Right cardiac atrium (tissue), 5 donors: Measurements from ENCODE around the gene USP25. TPM values are rescaled to one million over a fixed set of nuclear protein-coding genes. Genes with fewer than 3 reads are reported as not detected.

Experiments
- ATAC-seq, 2 donors: fragments of 200-7000 bp; cut with Tn5 transposase; one replicate each; pipeline versions ENCODE4 v1.8.0 to v1.9.1; 2020; ENCODE audit warnings: moderate library complexity in 2 of 2, mild to moderate bottlenecking in 1 of 2
- DNase-seq, 3 donors: peaks; one replicate each; pipeline ENCODE4 v3.0.0-alpha.2; 2020
- H3K27ac ChIP-seq: one replicate; pipeline ENCODE4 v1.5.1; 2013; ENCODE audit warnings: mild to moderate bottlenecking, low read length, control low read depth, moderate library complexity
- H3K27me3 ChIP-seq: one replicate; pipeline ENCODE4 v1.6.1; 2013; ENCODE audit not compliant: control insufficient read depth, insufficient read depth
- H3K4me1 ChIP-seq: one replicate; pipeline ENCODE4 v1.6.1; 2013; ENCODE audit warnings: low read length; ENCODE audit not compliant: control insufficient read depth, insufficient read depth
- H3K4me3 ChIP-seq: one replicate; pipeline ENCODE4 v1.5.1; 2013; ENCODE audit warnings: low read length, control low read depth
- H3K9me3 ChIP-seq: one replicate; pipeline ENCODE4 v1.6.1; 2013; ENCODE audit warnings: low read length; ENCODE audit not compliant: control insufficient read depth
- WGBS: extraction: QIAGEN DNeasy Blood & Tissue Kit; methylation state at CpG from one replicate; pipeline ENCODE4 v1.1.7; 2013; 5-methylcytosine and 5-hydroxymethylcytosine counted together
- intact Hi-C, 4 donors: fragments of 100-400 bp; cut with DNase I; formaldehyde crosslinking; loops; one replicate each; pipeline versions ENCODE4 v1.11.0 to v1.14.0; 2022 to 2023
- polyA plus RNA-seq: library from polyadenylated mRNA; stranded (reverse); fragments of 200-250 nt; gene quantifications from one replicate; pipeline ENCODE4 v1.2.3, GENCODE V29; 2013
- total RNA-seq, 4 donors: library from RNA; stranded (reverse); fragmentation: NEBNext Ultra II Directional; extraction: Animal tissue kit (Norgen Biotek cat#: 25700); gene quantifications; one replicate each; pipeline ENCODE4 v1.2.1, GENCODE V29; 2021
- donor health status: healthy with polysubstance abuse.
- donor health status: DM: no; HTN: yes; CAD: no.
- donor health status: DM: no; HTN: no; CAD: no.
- donor health status: DM: no; HTN: yes; CAD: no; lungs with severe emphysema.
- donor health status: DM: yes; HTN: yes; CAD: no.

USP25 gene
- total and polyA plus RNA-seq, 5 donors: 31.5 to 60.6 (median 48.7) TPM

GRCh38 chr21:15809065-15809464, 79.3 kb downstream of the USP25 start:
- H3K4me1 ChIP-seq: no peaks in the 10 kb centered on the region
- H3K4me3 ChIP-seq: no peak overlapping the region
- H3K9me3 ChIP-seq: no peaks in the 10 kb centered on the region
- H3K27me3 ChIP-seq: no peaks in the 10 kb centered on the region
- WGBS: 92% methylated on average over 7 of the region's 7 CpGs
- H3K27ac ChIP-seq: no peak overlapping the region
- ATAC-seq: no peak
- intact Hi-C loops: no loop called here
- DNase-seq: no peak

GRCh38 chr21:15809818-15810217, 80.0 kb downstream of the USP25 start:
- 79% methylated on average over 3 of the region's 3 CpGs for WGBS
- Histone ChIP-seq H3K27me3 (no peaks in the 10 kb centered on the region), H3K4me3 (no peak overlapping the region), H3K27ac (no peak overlapping the region), H3K4me1 (no peaks in the 10 kb centered on the region), H3K9me3 (no peaks in the 10 kb centered on the region)
- ATAC-seq (no peak), DNase-seq (no peak)
- intact Hi-C loops: no loop called here

- DNase-seq (no peak), ATAC-seq (no peak)
- intact Hi-C loops: no loop called here
- no peaks in the 10 kb centered on the region for H3K9me3 ChIP-seq
- H3K4me1 ChIP-seq: no peaks in the 10 kb centered on the region
- no peak overlapping the region for H3K27ac ChIP-seq
- H3K4me3 ChIP-seq: no peak overlapping the region
- no peaks in the 10 kb centered on the region for H3K27me3 ChIP-seq
- 98% methylated on average over 3 of the region's 3 CpGs for WGBS
Measured at GRCh38 chr21:15815285-15815684, 85.5 kb downstream of the USP25 start.

- H3K27ac ChIP-seq: no peak overlapping the region
- H3K9me3 ChIP-seq: no peaks in the 10 kb centered on the region
- H3K27me3 ChIP-seq: no peaks in the 10 kb centered on the region
- no peaks in the 10 kb centered on the region for H3K4me1 ChIP-seq
- no peak for ATAC-seq
- intact Hi-C loops: loop anchor here in 1 of 4 donors (10.0 kb wide), 1 partner anchor 86 kb away; no protein-coding TSS in a partner anchor
- no peak overlapping the region for H3K4me3 ChIP-seq
- no peak for DNase-seq
Measured at GRCh38 chr21:15820327-15820726, 90.5 kb downstream of the USP25 start.

GRCh38 chr21:15820852-15821379, 91.1 kb downstream of the USP25 start:
- WGBS: 94% methylated on average over 3 of the region's 3 CpGs
- DNase-seq (no peak), ATAC-seq (no peak)
- H3K27me3 ChIP-seq: no peaks in the 10 kb centered on the region
- no peak overlapping the region for H3K27ac ChIP-seq
- H3K4me1 ChIP-seq: no peaks in the 10 kb centered on the region
- no peak overlapping the region for H3K4me3 ChIP-seq
- intact Hi-C loops: loop anchor here in 1 of 4 donors (10.0 kb wide), 1 partner anchor 86 kb away; no protein-coding TSS in a partner anchor
- H3K9me3 ChIP-seq: no peaks in the 10 kb centered on the region

- no peak for DNase-seq
- Histone ChIP-seq H3K4me3 (no peak overlapping the region), H3K27ac (no peak overlapping the region), H3K9me3 (no peaks in the 10 kb centered on the region), H3K27me3 (no peaks in the 10 kb centered on the region), H3K4me1 (no peaks in the 10 kb centered on the region)
- intact Hi-C loops: loop anchor here in 1 of 4 donors (10.0 kb wide), 1 partner anchor 89 kb away; no protein-coding TSS in a partner anchor
- ATAC-seq: no peak
- 90% methylated on average over 4 of the region's 4 CpGs for WGBS
Measured at GRCh38 chr21:15823486-15824150, 93.8 kb downstream of the USP25 start.

GRCh38 chr21:15825700-15826099, 95.9 kb downstream of the USP25 start:
- no peak overlapping the region for H3K4me3 ChIP-seq

GRCh38 chr21:15826147-15826780, 96.5 kb downstream of the USP25 start:
- Histone ChIP-seq H3K27ac (no peak overlapping the region), H3K9me3 (no peaks in the 10 kb centered on the region), H3K4me3 (no peak overlapping the region), H3K4me1 (no peaks in the 10 kb centered on the region), H3K27me3 (no peaks in the 10 kb centered on the region)
- DNase-seq: no peak
- peak; percentile 61 to 63 for ATAC-seq
- intact Hi-C loops: loop anchor here in 1 of 4 donors (10.0 kb wide), 1 partner anchor 91 kb away; no protein-coding TSS in a partner anchor
- WGBS: 44% methylated on average over 5 of the region's 5 CpGs

More at GRCh38 chr21:15825700-15826099, 95.9 kb downstream of the USP25 start:
- Histone ChIP-seq H3K4me1 (no peaks in the 10 kb centered on the region), H3K27ac (no peak overlapping the region), H3K27me3 (no peaks in the 10 kb centered on the region), H3K9me3 (no peaks in the 10 kb centered on the region)
- 59% methylated on average over 2 of the region's 2 CpGs for WGBS
- no peak for ATAC-seq
- no peak for DNase-seq
- intact Hi-C loops: loop anchor here in 1 of 4 donors (10.0 kb wide), 1 partner anchor 91 kb away; no protein-coding TSS in a partner anchor

- H3K27ac ChIP-seq: peak overlapping the region; percentile 65
- 64% methylated on average over 8 of the region's 8 CpGs for WGBS
- ATAC-seq: peak; percentile 45 to 57
Measured at GRCh38 chr21:15826908-15827601, 97.3 kb downstream of the USP25 start.

GRCh38 chr21:15831497-15831896, 101.7 kb downstream of the USP25 start:
- Histone ChIP-seq H3K4me1 (no peaks in the 10 kb centered on the region), H3K4me3 (no peak overlapping the region), H3K27ac (no peak overlapping the region), H3K27me3 (no peaks in the 10 kb centered on the region), H3K9me3 (no peaks in the 10 kb centered on the region)
- ATAC-seq (no peak), DNase-seq (no peak)
- WGBS: 87% methylated on average over 4 of the region's 4 CpGs
- intact Hi-C loops: no loop called here

More at GRCh38 chr21:15826908-15827601, 97.3 kb downstream of the USP25 start:
- intact Hi-C loops: loop anchor here in 1 of 4 donors (10.0 kb wide), 1 partner anchor 92 kb away; no protein-coding TSS in a partner anchor
- Histone ChIP-seq H3K4me3 (no peak overlapping the region), H3K27me3 (no peaks in the 10 kb centered on the region), H3K9me3 (no peaks in the 10 kb centered on the region), H3K4me1 (no peaks in the 10 kb centered on the region)
- DNase-seq: no peak

GRCh38 chr21:15837645-15838044, 107.9 kb downstream of the USP25 start:
- ATAC-seq: peak; percentile 44 to 80

More at GRCh38 chr21:15837645-15838044, 107.9 kb downstream of the USP25 start:
- DNase-seq: no peak
- Histone ChIP-seq H3K27ac (no peak overlapping the region), H3K4me1 (peaks cover 6% of the 10 kb centered on the region), H3K4me3 (no peak overlapping the region), H3K27me3 (no peaks in the 10 kb centered on the region), H3K9me3 (no peaks in the 10 kb centered on the region)
- intact Hi-C loops: no loop called here
- WGBS: 59% methylated on average over 4 of the region's 4 CpGs
